Measurements from ENCODE around the gene STYX.
"Not testable (repeated sequence)": the region's sequence is repeated elsewhere in the genome, so short reads cannot be mapped to it uniquely, and the experiment has no call there.

The STYX gene

DNA sequence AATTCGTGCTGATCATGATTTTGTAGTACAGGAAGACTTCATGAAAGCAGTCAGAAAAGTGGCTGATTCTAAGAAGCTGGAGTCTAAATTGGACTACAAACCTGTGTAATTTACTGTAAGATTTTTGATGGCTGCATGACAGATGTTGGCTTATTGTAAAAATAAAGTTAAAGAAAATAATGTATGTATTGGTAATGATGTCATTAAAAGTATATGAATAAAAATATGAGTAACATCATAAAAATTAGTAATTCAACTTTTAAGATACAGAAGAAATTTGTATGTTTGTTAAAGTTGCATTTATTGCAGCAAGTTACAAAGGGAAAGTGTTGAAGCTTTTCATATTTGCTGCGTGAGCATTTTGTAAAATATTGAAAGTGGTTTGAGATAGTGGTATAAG, 2.5 kb upstream of the STYX start:
- DNase-seq (ENCODE audit: low read depth in 2 of 2) = not testable (repeated sequence)

DNA sequence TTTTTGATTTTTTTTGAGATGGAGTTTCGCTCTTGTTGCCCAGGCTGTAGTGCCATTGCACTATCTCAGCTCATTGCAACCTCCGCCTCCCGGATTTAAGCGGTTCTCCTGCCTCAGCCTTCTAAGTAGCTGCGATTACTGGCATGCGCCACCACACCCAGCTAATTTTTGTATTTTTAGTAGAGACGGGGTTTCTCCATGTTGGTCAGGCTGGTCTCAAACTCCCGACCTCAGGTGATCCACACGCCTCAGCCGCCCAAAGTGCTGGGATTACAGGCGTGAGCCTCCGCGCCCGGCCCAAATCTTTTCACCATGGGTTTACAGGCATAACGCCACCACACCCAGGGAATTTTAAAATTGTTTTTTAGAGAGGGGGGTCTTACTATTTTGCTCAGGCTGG, 931 bp upstream of the STYX start:
- not testable (repeated sequence) for DNase-seq (ENCODE audit: low read depth in 2 of 2)

DNA sequence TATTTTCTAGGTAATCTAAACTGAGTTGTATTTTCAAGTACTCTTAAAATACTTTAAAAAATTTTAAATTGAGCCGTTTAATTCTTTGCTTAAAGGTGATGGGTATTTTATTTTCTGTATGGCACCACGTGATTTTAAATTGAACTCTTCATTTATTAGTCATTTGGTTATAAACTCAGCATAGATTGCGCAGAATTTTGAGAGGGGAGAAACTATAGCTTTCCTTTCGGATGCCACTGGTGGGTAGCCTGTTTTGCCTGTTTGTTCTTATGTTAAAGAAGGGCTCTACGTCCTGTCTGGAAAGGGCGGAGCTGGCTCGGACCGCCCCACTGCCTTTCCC, 411 bp upstream of the STYX start:
- DNase-seq (ENCODE audit: low read depth in 2 of 2) = no peak

GRCh38 chr14:52730709-52731111, 744 bp downstream of the STYX start:
- no peak for DNase-seq (ENCODE audit: low read depth in 2 of 2)

DNA sequence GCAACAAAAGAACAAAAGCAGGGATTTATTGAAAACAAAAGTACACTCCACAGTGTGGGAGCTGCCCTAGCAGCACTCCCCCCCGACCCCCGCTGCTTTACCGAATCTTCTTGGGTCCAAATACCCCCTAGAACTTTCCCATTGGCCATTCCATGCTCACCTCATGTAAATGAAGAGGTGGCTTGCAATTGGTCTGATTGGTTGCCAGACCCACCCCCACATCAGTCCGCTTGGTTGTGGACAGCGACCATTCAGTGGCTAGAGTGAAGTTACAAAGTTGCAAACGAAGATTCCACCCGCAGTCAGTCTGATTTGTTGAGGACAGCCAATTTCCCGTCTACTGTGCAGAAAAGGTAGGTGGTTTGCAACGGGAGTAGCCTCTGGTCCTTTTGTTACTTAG, 3.9 kb downstream of the STYX start:
- DNase-seq (ENCODE audit: low read depth in 2 of 2) = no peak

DNA sequence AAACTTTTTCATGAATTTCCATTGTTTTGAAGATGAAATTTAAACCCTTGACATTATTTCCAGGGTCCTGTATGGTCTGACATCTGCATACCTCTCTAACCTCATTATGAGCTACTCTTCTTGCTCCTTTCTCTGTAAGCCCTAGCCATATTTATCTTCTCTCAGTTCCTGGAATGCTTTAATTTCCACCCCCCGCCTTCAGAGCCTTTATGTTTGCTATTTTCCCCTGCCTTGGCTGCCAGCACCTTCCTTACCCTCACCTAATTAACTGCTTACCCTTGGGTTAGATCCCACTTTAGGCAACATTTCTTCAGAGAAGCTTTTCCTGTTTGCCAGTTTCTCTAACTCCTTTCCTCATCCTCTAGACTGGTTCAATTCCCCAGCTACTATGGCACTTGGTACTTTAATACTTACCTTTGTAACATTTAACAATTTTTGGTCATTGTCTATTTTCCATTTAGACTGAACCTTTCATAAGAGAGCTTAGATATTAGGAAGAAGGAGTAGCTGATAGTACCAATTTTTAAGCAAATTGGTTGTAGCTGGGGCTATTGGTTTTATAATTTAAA, 6.0 kb downstream of the STYX start:
- DNase-seq (ENCODE audit: low read depth in 2 of 2) = no peak

DNA sequence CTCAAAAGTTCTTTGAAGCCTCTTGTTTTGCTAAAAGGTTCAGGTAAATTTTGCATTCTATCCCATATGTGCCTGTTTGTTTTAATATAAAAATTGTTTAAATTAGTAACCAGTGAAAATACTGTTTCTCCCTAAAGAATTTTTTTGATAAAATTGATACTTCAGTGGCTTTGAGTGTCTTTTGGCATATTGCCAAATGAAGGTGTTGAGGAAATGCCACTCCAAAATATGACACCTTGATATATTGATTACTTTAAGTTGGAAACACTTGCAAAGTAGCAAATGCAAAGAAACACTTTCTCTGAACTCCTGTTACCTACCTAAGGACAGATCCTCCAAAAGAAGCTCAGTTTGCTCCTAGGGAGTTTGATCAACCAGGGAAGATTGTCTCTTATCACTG, 8.4 kb downstream of the STYX start:
- no peak for DNase-seq (ENCODE audit: low read depth in 2 of 2)

DNA sequence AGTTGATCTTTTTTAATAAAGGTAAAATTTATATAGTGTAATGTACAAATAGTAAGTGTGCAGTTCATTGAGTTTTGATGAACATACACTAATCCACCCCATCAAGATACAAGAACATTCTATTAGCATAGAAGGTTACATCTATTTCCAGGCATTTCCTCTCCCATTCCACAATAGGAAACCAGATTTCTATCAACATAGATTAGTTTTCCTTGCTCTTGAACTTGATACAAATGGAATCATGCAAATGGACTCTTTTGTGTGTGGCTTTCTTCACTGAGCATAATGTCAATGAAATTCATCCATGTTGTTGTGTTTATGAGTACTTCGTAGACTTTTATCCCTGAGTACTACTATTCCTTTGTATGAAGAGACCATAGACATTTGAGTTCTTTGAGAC, 10.8 kb downstream of the STYX start:
- no peak for DNase-seq (ENCODE audit: low read depth in 2 of 2)

- DNase-seq (ENCODE audit: low read depth in 2 of 2) = no peak
These were observed 11.9 kb downstream of the STYX start for GRCh38 chr14:52741865-52742264.

GRCh38 chr14:52748647-52749292, 18.8 kb downstream of the STYX start:
- no peak for DNase-seq (ENCODE audit: low read depth in 2 of 2)

DNA sequence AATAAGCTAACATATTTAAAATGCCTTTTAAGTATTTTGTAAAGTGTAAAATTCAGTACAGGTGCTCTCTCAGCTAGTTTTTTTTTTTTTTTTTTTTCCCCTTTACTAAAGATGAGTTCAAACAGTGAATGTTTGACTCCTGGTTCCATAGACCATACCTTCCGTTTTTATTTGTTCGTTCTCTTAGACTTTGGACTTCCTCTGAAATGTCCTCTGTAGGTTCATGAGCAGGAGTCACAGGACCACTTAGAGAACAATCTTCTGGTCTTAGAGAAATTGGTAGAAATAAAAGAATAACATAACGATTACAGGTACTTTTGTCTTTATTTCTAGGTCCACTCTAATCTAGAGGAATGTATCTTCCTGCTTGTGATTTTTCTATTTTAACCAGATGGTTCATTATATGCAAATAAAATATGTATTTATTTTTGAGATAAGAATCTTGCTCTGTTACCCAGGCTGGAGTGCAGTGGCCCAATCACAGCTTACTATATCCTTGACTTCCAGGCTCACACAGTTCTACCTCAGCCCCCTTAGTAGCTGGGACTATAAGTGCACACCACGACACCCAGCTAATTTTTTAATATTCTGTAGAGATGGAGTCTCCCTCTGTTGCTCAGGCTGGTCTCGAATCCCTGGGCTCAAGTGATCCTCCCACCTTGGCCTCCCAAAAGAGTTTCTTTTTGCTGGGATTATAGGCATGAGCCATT, 25.8 kb downstream of the STYX start:
- DNase-seq (ENCODE audit: low read depth in 2 of 2) = no peak

GRCh38 chr14:52759145-52759544, 29.2 kb downstream of the STYX start:
- DNase-seq (ENCODE audit: low read depth in 2 of 2) = no peak

DNA sequence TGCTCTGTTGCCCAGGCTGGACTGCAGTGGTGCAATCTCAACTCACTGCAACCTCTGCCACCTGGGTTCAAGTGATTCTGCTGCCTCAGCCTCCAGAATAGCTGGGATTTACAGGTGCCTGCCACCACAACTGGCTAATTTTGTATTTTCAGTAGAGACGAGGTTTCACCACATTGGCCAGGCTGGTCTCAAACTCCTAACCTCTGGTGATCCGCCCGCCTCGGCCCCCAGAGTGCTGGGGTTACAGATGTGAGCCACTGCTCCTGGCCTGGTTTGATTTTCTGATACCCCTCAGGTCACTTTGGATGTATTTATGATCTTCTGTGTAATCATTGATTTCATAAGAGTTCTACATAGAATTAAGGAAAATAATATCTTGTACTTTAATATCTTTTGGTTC, 33.0 kb downstream of the STYX start:
- DNase-seq (ENCODE audit: low read depth in 2 of 2) = not testable (repeated sequence)

DNA sequence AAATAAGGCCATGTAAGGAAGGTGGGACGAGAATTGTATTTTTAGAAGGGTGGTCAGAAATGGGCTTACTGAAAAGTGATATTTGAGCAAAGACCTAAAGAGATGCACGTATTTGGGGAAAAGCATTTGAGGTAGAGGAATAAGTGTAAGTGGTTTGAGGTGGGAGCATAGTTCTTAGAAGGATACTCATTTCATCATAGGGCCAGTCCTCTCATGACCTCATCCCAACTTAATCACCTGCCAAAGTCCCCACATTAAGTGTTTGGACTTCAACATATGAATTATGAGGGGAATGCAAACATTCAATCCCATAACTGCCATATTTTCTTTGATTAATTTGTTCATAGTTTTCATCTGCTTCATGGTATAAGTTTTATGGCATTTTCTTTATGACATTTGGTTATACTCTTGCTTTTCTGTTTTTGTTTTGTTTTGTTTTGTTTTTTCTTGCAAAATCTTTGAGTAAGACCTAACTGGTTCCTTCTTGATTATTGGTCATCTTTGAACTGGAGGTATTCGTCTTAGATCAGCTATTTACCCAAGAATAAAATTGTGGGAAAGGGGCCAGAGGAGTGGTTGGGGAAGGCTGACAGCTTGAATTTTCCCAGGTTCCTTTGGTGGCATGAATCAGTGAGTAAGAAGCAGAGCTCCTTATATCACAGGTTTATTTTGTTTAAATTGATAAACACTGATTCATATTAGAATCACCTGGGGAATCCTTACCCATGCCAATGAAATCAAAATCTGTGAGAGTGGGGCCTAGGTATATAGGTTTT, 37.3 kb downstream of the STYX start:
- DNase-seq (ENCODE audit: low read depth in 2 of 2) = no peak

GRCh38 chr14:52769887-52770286, 39.9 kb downstream of the STYX start:
- no peak for DNase-seq (ENCODE audit: low read depth in 2 of 2)

GRCh38 chr14:52776816-52777215, 46.9 kb downstream of the STYX start:
- DNase-seq (ENCODE audit: low read depth in 2 of 2) = no peak

DNA sequence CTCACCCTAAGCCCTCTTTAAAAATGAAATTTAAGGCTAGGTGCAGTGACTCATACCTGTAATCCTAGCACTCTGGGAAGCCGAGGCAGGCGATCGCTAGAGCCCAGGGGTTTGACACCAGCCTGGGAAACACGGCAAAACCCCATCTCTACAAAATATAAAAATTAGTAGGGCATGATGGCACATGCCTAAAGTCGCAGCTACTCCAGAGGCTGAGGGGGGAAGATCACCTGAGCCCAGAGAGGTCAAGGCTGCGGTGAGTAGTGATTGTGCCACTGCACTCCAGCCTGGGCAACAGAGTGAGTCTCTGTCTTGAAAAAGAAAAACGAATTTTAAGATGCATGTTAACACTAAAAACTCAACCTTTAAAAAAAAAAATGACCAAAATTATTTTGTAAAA, 48.7 kb downstream of the STYX start:
- DNase-seq (ENCODE audit: low read depth in 2 of 2) = no peak

GRCh38 chr14:52780893-52781292, 50.9 kb downstream of the STYX start:
- no peak for DNase-seq (ENCODE audit: low read depth in 2 of 2)

- no peak for DNase-seq (ENCODE audit: low read depth in 2 of 2)
These were observed 51.7 kb downstream of the STYX start for GRCh38 chr14:52781629-52782028.

- DNase-seq (ENCODE audit: low read depth in 2 of 2) = no peak
These were observed 53.2 kb downstream of the STYX start for GRCh38 chr14:52783206-52783605.

GRCh38 chr14:52786887-52787286, 56.9 kb downstream of the STYX start:
- no peak for DNase-seq (ENCODE audit: low read depth in 2 of 2)

- no peak for DNase-seq (ENCODE audit: low read depth in 2 of 2)
These were observed 59.2 kb downstream of the STYX start for GRCh38 chr14:52789118-52789517.

Measured in activated CD4-positive, alpha-beta T cell treated with anti-CD3 and anti-CD28 coated beads for 24 hours (primary cell).